Astrocyte of the cerebellum (primary cell): Measurements from ENCODE around the gene NME2.
A peak's percentile ranks its signal among the peaks of the same experiment; 100 is the strongest.
"Not testable (repeated sequence)": the region's sequence is repeated elsewhere in the genome, so short reads cannot be mapped to it uniquely, and the experiment has no call there.

ENCODE experiments used
- DNase-seq: peaks from one replicate; pipeline ENCODE4 v3.0.0-alpha.2; 2011; ENCODE audit warnings: low read depth
- H3K4me3 ChIP-seq: 2 replicates; pipeline ENCODE4 v1.5.1; 2011; ENCODE audit warnings: mild to moderate bottlenecking, low read depth, low read length, moderate library complexity
- in situ Hi-C: cut with HindIII; loops from 2 replicates; pipeline ENCODE4 v1.10.0; 2017; ENCODE audit warnings: low sequenced_read_pairs
- TF ChIP-seq, protein P1 (sequence below): IDR thresholded peaks from 2 replicates; pipeline ENCODE4 v1.5.1; 2012; ENCODE audit warnings: low read length, low read depth, moderate library complexity, mild to moderate bottlenecking; ENCODE audit errors: missing control alignments

NME2 gene

DNA sequence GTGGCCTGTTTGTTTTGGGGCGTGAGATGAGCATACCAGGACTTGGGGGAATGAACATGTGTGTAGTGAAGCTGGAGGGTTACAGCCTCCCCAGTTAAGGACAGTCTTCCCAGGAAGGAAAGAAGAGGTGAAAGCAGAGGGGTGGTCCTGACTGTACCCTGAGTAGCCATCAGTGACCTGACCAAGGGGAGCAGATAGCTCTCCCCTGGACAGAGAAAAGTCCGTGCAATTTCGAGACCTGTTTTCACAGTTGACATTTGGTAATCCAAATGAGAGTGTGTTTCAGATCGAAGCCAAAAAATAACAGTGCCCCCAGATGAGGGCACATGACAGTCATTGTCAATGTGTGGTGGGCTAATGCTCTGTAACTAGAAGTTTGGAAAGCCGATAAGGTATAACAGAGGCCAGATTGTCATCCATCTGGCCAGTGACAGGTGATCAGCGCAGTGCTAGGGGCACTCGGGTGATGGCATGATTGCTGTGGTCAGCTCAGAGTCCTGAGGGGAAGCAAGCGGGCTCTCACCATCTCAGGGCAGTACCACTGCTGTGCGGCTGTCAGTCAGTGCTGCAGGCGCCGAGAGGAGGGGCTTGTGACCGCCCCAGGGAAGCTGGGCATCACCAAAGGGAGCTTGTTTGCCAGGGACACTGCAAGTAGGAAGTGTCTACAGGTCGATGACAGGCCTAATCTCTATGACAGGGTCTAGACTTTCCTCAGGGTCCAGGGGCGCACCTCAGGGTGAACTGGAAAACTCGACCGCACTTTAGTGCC lies 1.1 kb upstream of the NME2 start:
- H3K4me3 ChIP-seq = peak overlapping the region; percentile 77
- TF ChIP-seq, protein P1, sequence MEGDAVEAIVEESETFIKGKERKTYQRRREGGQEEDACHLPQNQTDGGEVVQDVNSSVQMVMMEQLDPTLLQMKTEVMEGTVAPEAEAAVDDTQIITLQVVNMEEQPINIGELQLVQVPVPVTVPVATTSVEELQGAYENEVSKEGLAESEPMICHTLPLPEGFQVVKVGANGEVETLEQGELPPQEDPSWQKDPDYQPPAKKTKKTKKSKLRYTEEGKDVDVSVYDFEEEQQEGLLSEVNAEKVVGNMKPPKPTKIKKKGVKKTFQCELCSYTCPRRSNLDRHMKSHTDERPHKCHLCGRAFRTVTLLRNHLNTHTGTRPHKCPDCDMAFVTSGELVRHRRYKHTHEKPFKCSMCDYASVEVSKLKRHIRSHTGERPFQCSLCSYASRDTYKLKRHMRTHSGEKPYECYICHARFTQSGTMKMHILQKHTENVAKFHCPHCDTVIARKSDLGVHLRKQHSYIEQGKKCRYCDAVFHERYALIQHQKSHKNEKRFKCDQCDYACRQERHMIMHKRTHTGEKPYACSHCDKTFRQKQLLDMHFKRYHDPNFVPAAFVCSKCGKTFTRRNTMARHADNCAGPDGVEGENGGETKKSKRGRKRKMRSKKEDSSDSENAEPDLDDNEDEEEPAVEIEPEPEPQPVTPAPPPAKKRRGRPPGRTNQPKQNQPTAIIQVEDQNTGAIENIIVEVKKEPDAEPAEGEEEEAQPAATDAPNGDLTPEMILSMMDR = no peak
- no peak for DNase-seq
- in situ Hi-C loops = no loop called here

DNA sequence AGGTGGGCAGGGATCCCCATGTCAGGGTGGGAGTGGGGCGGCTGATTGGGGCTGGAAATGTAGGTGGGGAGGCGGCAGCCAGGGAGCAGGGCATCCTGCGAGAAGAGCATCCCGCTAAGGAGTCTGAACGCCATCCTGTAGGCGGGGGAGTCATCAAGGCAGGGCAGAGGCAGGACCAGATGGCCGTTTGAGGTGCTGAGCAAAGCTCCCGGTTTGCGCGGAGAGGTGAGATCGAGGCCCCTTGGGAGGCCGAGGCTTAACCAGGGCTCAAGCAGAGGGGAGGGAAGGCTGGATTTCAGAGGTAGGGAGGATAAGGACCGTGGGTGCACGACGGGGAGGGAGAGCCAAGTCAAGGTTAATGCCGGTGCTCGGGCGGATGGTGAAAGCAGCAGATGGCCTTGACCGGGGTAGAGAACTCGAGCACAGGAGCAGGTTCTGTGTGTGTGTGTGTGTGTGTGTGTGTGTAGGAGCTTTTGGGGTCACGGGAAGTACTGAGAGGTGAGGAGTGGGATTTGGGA lies 472 bp upstream of the NME2 start:
- peak overlapping the region; percentile 77 for H3K4me3 ChIP-seq
- no peak for DNase-seq
- in situ Hi-C loops = no loop called here
- TF ChIP-seq, protein P1 = no peak

DNA sequence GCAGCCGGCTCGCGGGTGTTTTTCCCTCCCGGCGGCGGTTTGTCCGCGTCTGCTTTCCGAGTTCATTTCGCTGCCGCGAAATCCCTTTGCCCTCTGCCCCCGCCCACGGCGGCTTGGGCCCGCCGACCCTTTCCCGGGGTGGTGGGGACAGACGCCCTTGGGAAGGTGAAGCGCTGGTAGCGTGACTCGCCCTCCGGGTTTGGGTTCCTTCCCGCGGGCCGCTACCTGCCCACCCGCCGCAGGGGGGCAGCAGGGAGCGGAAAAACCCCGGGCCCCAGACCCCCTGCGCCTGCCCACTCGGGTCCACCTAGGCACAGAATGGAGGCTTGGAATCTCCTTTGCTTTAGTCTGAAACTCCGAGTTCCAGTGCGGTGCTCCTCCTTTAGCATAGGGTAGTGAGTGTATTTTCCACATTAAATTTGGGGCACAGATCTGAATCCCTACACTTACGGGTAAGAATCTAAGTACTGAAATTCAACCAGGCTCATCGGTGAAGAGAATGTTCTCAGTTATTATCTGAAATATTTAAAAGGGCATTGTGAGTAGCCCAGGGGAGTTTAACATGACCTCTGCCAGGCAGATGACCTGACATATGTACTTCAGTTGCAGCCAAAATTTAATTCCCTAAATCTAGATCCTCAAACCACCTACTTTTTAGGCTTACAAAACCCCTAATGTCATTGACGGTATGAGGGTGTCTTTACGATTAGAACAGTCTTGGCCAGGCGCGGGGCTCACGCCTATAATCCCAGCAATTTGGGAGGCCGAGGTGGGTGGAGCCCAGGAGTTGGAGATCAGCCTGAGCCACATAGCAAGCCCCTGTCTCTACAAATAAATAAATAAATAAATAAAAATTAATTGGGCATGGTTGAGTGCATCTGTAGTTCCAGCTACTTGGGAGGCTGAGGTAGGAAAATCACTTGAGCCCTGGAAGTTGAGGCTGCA lies 1.0 kb downstream of the NME2 start:
- H3K4me3 ChIP-seq = peak overlapping the region; percentile 77
- no peak for DNase-seq
- in situ Hi-C loops = no loop called here
- TF ChIP-seq, protein P1 = peak; percentile 68

DNA sequence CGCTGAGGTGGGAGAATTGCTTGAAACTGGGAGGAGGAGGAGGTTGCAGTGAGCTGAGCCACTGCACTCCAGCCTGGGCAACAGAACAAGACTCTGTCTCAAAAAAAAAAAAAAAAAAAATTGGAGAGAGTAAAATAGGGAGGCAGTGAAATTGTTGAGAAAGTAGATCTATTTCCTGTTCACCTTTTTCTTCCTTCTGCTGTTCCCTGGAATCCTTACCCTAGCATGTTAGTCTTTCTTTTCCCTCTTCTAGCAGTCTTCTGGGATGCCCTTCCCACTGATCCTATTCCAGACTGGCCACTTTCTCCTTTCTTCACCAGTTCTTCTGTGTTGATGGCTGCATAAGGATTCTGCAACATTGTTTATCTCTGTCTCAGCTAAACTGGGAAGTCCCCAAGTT lies 3.1 kb downstream of the NME2 start:
- TF ChIP-seq, protein P1 = no peak

DNA sequence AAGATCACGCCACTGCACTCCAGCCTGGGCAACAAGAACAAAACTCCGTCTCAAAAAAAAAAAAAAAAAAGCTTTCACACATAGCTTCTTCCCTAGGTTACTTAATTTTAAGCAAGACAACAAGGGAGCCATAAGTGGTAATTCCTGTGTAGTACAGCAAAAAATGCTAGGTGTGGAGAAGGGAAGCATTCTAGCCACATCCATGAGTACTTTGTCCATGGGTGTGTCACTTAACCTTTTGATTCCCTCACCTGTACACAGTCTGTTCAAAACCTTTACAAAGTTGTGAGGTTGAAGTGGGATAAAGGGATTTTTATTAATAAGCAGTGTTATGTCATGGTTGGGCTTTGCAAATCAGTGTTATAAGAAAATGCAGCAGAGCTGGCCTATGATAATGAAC lies 4.5 kb downstream of the NME2 start:
- DNase-seq = no peak
- TF ChIP-seq, protein P1 = no peak
- in situ Hi-C loops = no loop called here
- no peak overlapping the region for H3K4me3 ChIP-seq

More for the DNA sequence above, 3.1 kb downstream of the NME2 start:
- no peak for DNase-seq
- no peak overlapping the region for H3K4me3 ChIP-seq
- in situ Hi-C loops = no loop called here

DNA sequence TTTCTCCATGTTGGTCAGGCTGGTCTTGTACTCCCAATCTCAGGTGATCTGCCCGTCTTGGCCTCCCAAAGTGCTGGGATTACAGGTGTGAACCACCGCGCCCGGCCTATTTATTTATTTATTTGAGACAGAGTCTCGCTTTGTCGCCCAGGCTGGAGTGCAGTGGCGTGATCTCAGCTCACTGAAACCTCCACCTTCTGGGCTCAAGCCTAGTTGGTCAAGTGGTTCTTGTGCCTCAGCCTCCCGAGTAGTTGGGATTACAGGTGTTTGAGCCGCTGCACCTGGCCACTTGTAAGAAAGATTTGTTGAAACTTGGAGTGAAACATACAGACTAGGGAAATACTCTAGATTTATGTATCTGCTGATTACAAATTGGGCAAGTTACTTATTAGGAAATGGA lies 5.8 kb downstream of the NME2 start:
- H3K4me3 ChIP-seq, in situ Hi-C loops, DNase-seq: not testable (repeated sequence)
